Endothelial cell of umbilical vein (primary cell): Measurements from ENCODE around the gene GALR2. TPM values are rescaled to one million over a fixed set of nuclear protein-coding genes. Genes with fewer than 3 reads are reported as not detected.
A peak's percentile ranks its signal among the peaks of the same experiment; 100 is the strongest.

Source experiments
- BruUV-seq: library from RNA; stranded (reverse); fragments of 400-500 nt; replicated peaks from 2 replicates; lab custom pipeline; 2021; lab: Mats Ljungman, UMichigan
- CTCF ChIA-PET: fragments of 300-600, 350-600 bp; sonication (Branson Sonifier 250); formaldehyde crosslinking; loops from one replicate; lab custom pipeline; 2021; ENCODE audit warnings: antibody characterized with exemption, inconsistent platforms; lab: Charles Lee
- POLR2A ChIA-PET: fragments of 300-600, 350-600 bp; sonication (Branson Sonifier 250); formaldehyde crosslinking; loops from one replicate; lab custom pipeline; 2021; ENCODE audit warnings: antibody characterized with exemption, inconsistent platforms; lab: Charles Lee
- DNase-seq: peaks from one replicate; pipeline ENCODE4 v3.0.0-alpha.2; 2011; ENCODE audit warnings: low read depth, low spot score
- FAIRE-seq: peaks from 2 replicates; lab custom pipeline; 2011; peaks lifted over from hg19 to GRCh38; lab: Jason Lieb, UNC
- H2AFZ ChIP-seq: 2 replicates; pipeline ENCODE4 v1.6.0; 2012; ENCODE audit warnings: low read depth, low read length, control low read depth, inconsistent platforms
- H3K27ac ChIP-seq: 2 replicates; pipeline ENCODE4 v1.5.1; 2011; ENCODE audit warnings: low read depth, mild to moderate bottlenecking, control low read depth, low read length, moderate library complexity; ENCODE audit not compliant: insufficient read depth
- H3K27me3 ChIP-seq, 2 experiments: 2 replicates each; pipeline versions ENCODE4 v1.6.0 to v1.6.1; 2011; ENCODE audit warnings: low read length in 2 of 2, mixed read lengths in 1 of 2; ENCODE audit not compliant: control insufficient read depth in 2 of 2, insufficient read depth in 2 of 2
- H3K36me3 ChIP-seq, 2 experiments: 2 replicates in 1 of 2; 3 replicates in 1 of 2; pipeline ENCODE4 v1.5.1; 2011; ENCODE audit warnings: low read length in 2 of 2, mild to moderate bottlenecking in 1 of 2, moderate library complexity in 1 of 2; ENCODE audit not compliant: control insufficient read depth in 2 of 2, insufficient read depth in 2 of 2; ENCODE audit errors: extremely low read depth in 1 of 2
- H3K4me1 ChIP-seq: 3 replicates; pipeline ENCODE4 v1.5.1; 2011; ENCODE audit warnings: mild to moderate bottlenecking, low read length; ENCODE audit not compliant: control insufficient read depth, insufficient read depth; ENCODE audit errors: extremely low read depth
- H3K4me2 ChIP-seq: 2 replicates; pipeline ENCODE4 v1.6.1; 2011; ENCODE audit warnings: low read length, control low read depth, mixed read lengths; ENCODE audit not compliant: insufficient read depth
- H3K4me3 ChIP-seq, 3 experiments: fragments of 200-600 bp in 1 of 3; sonication (generic), shearing (Covaris generic) in 1 of 3; replicated peaks in 1 of 3; 2 replicates each; pipeline ENCODE4 v1.5.1; 2011 to 2016; ENCODE audit warnings: control low read depth in 3 of 3, low read length in 3 of 3, mild to moderate bottlenecking in 2 of 3, inconsistent platforms in 1 of 3, low read depth in 1 of 3, moderate library complexity in 1 of 3; ENCODE audit not compliant: insufficient read depth in 1 of 3
- H3K79me2 ChIP-seq: 2 replicates; pipeline ENCODE4 v1.6.0; 2012; ENCODE audit warnings: low read length, inconsistent platforms; ENCODE audit not compliant: control insufficient read depth, insufficient read depth
- H3K9ac ChIP-seq: replicated peaks from 2 replicates; pipeline ENCODE3; 2011; ENCODE audit warnings: low read length, control low read depth; ENCODE audit not compliant: insufficient read depth; ENCODE audit errors: extremely low read depth
- H3K9me1 ChIP-seq: replicated peaks from 3 replicates; pipeline ENCODE4 v1.6.0; 2011; ENCODE audit warnings: mild to moderate bottlenecking, low read length; ENCODE audit not compliant: control insufficient read depth, insufficient read depth; ENCODE audit errors: extremely low read depth
- H3K9me3 ChIP-seq: replicated peaks from 2 replicates; pipeline ENCODE4 v1.5.1; 2012; ENCODE audit warnings: low read length, inconsistent platforms; ENCODE audit not compliant: control insufficient read depth, insufficient read depth
- H4K20me1 ChIP-seq: replicated peaks from 2 replicates; pipeline ENCODE3; 2011; ENCODE audit warnings: mild to moderate bottlenecking, low read length; ENCODE audit not compliant: control insufficient read depth, insufficient read depth; ENCODE audit errors: extremely low read depth
- CTCF ChIP-seq, 2 donors: IDR thresholded peaks; 1 replicate in 1 of 2; 2 replicates in 1 of 2; pipeline ENCODE4 v1.5.1; 2011; ENCODE audit warnings: low read length in 2 of 2, mild to moderate bottlenecking in 2 of 2, moderate library complexity in 2 of 2, control low read depth in 1 of 2, inconsistent platforms in 1 of 2, low read depth in 1 of 2; ENCODE audit not compliant: insufficient read depth in 1 of 2; ENCODE audit errors: extremely low read depth in 1 of 2
- EZH2 ChIP-seq: IDR thresholded peaks from 2 replicates; pipeline ENCODE4 v1.6.1; 2012; ENCODE audit warnings: borderline replicate concordance, low read depth, mild to moderate bottlenecking, moderate library complexity, low read length, inconsistent platforms; ENCODE audit not compliant: severe bottlenecking
- GATA2 ChIP-seq: IDR thresholded peaks from 2 replicates; pipeline ENCODE4 v1.7.0; 2011; ENCODE audit warnings: low read depth, mild to moderate bottlenecking, moderate library complexity, mixed read lengths, low read length; ENCODE audit not compliant: insufficient read length, insufficient read depth
- JUN ChIP-seq: IDR thresholded peaks from 2 replicates; pipeline ENCODE4 v1.6.1; 2011; ENCODE audit warnings: borderline replicate concordance, low read depth; ENCODE audit not compliant: insufficient read length, insufficient read depth
- MYC ChIP-seq: IDR thresholded peaks from one replicate; pipeline ENCODE4 v1.6.1; 2011; ENCODE audit warnings: mild to moderate bottlenecking, low read depth, low read length
- POLR2A ChIP-seq: IDR thresholded peaks from 2 replicates; pipeline ENCODE4 v1.6.1; 2012; ENCODE audit warnings: low read depth, mild to moderate bottlenecking, control low read depth, low read length
- POLR2AphosphoS5 ChIP-seq: IDR thresholded peaks from 2 replicates; pipeline ENCODE4 v1.6.1; 2012; ENCODE audit warnings: low read depth, mild to moderate bottlenecking, control low read depth, low read length, moderate library complexity; ENCODE audit not compliant: insufficient read depth
- dilution Hi-C: fragments of 300-500 bp; cut with MboI; formaldehyde crosslinking; loops from one replicate; pipeline ENCODE4 v1.15.0; 2019; ENCODE audit warnings: low sequenced_read_pairs; ENCODE audit not compliant: extremely low pct_ligation_motif_present
- intact Hi-C: fragments of 100-400 bp; cut with micrococcal nuclease; formaldehyde crosslinking; loops from one replicate; pipeline ENCODE4 v1.10.0; 2022
- polyA plus RNA-seq, 4 experiments: library from polyadenylated mRNA; depleted of rRNA in 3 of 4; stranded (reverse) in 3 of 4; unstranded in 1 of 4; fragments of >200 nt; gene quantifications; 2 replicates each; pipeline versions ENCODE4 v1.2.1 to v1.2.3, GENCODE V29; 2011 to 2012; ENCODE audit warnings: missing spikeins in 1 of 4
- total RNA-seq: library from RNA; stranded (reverse); gene quantifications from 2 replicates; pipeline ENCODE4 v1.2.3, GENCODE V29; 2021

GALR2 gene
- total and polyA plus RNA-seq, 2 donors (not counting 3 experiments of a cell fraction or from before 2014, with no cell fraction given): 0.47 TPM; not detected in 1

GRCh38 chr17:76032073-76032779 is 42.4 kb upstream of the GALR2 start:
- H3K36me3 ChIP-seq: peaks cover 0 to 2% of the 10 kb centered on the region in 2 experiments
- BruUV-seq: no TSS peak
- ChIA-PET CTCF (interaction anchor here (0.7 to 3.8 kb wide), 11 partner anchors 9 to 248 kb away, joined by 3 to 28 read pairs (median 4); no protein-coding TSS in a partner anchor), POLR2A (interaction anchor here (0.7 kb wide), 1 partner anchor 62 kb away, joined by 7 read pairs; no protein-coding TSS in a partner anchor)
- H3K4me2 ChIP-seq: no peak overlapping the region
- dilution Hi-C loops: no loop called here
- H2AFZ ChIP-seq: no peak overlapping the region
- H3K27ac ChIP-seq: no peak overlapping the region
- peak; percentile 59 for FAIRE-seq
- no peaks in the 10 kb centered on the region for H3K9me1 ChIP-seq
- no peaks in the 10 kb centered on the region for H3K27me3 ChIP-seq
- H3K4me3 ChIP-seq: no peak overlapping the region
- peak; percentile 27 for DNase-seq
- no peaks in the 10 kb centered on the region for H3K9me3 ChIP-seq
- H4K20me1 ChIP-seq: no peaks in the 10 kb centered on the region
- H3K9ac ChIP-seq: no peak overlapping the region
- H3K4me1 ChIP-seq: peaks cover 11% of the 10 kb centered on the region
- no peaks in the 10 kb centered on the region for H3K79me2 ChIP-seq
- TF ChIP-seq CTCF (IDR thresholded peaks at IDR 0.05; ENCODE audit: extremely low read depth in 1 of 2, insufficient read depth in 1 of 2, low read depth in 1 of 2, low read length in 2 of 2) (peak; percentile 35 to 69), POLR2AphosphoS5 (no peak), POLR2A (no peak)
- intact Hi-C loops: loop anchor here (5.0 kb wide), 1 partner anchor 245 kb away; no protein-coding TSS in a partner anchor

- Histone ChIP-seq H3K9ac (no peak overlapping the region), H3K9me3 (no peaks in the 10 kb centered on the region), H3K4me3 (no peak overlapping the region), H3K36me3 (peaks cover 0 to 2% of the 10 kb centered on the region in 2 experiments), H3K4me1 (peaks cover 11% of the 10 kb centered on the region), H3K27me3 (no peaks in the 10 kb centered on the region), H3K4me2 (no peak overlapping the region), H4K20me1 (no peaks in the 10 kb centered on the region), H3K9me1 (no peaks in the 10 kb centered on the region), H3K27ac (no peak overlapping the region), H3K79me2 (no peaks in the 10 kb centered on the region), H2AFZ (no peak overlapping the region)
- DNase-seq (no peak), FAIRE-seq (no peak)
- CTCF ChIA-PET: interaction anchor here (1.0 to 3.8 kb wide), 10 partner anchors 8 to 247 kb away, joined by 3 to 28 read pairs (median 4); no protein-coding TSS in a partner anchor
- POLR2A ChIA-PET: no interaction called here
- intact Hi-C loops: loop anchor here (5.0 kb wide), 1 partner anchor 245 kb away; no protein-coding TSS in a partner anchor
- no TSS peak for BruUV-seq
- TF ChIP-seq GATA2: no peak
- no peak for TF ChIP-seq POLR2AphosphoS5
- TF ChIP-seq MYC: no peak
- no peak for TF ChIP-seq JUN
- no peak for TF ChIP-seq EZH2
- dilution Hi-C loops: no loop called here
Observed at GRCh38 chr17:76032780-76033108, 41.8 kb upstream of the GALR2 start.
